GM18873 (cell line): ENCODE results near the gene POC1B.

Experiments used
- ATAC-seq: cut with Tn5 transposase; IDR thresholded peaks from one replicate; pipeline ENCODE4 v1.9.1; 2021; ENCODE audit warnings: mild to moderate bottlenecking, moderate library complexity, moderate number of reproducible peaks; ENCODE audit not compliant: unreplicated experiment, low FRiP score

The POC1B gene

DNA sequence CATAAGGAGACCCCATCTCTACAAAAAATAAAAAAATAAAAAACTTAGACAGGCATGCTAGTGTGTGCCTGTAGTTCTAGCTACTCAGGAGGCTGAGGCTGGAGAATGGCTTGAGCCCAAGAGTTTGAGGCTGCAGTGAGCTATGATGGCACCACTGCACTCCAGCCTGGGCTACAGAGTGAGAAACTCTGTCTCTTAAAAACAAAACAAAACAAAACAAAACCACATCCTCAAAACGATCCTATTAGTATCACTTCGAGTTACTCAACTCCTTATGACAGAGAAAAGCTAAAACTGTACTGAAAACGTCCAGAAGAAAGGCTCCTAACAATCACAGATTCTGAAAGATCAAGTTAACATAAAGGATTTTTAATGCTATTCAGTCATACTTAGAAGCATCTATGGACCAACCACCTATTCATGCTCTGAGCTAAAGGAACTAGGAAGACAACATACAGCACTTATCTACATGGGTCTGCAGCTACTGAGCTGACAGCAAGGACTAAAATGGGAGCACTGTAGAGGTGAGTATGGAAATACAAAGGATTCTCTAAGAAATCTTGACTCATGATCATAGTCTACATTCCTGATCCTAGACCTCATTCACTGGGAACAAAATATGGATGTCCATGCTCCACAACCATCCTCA is 98.2 kb downstream of the POC1B start:
- ATAC-seq, result peak; percentile 98

GRCh38 chr12:89424846-89425245 is 101.0 kb downstream of the POC1B start:
- ATAC-seq, result no peak

DNA sequence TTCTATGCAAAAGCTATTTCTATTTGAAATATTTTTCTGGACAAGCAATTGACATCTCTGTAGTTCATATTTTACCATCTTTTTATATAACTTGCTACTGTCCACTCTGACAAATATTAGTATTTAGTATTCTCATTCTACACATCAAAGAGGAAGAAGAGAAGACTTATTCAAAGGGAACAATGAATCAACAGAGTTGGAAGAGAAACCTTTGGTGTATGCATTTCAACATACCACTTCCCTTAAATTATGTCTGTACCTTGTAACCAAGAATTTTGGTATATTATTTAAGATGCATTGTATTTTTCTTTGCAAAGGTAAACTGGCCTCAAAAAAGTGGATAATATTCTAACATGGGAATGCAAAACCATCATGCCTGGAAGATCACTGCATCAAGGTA is 101.5 kb downstream of the POC1B start:
- ATAC-seq, result no peak

- ATAC-seq, result no peak
Measured at GRCh38 chr12:89421092-89421835, 104.6 kb downstream of the POC1B start.

- ATAC-seq, result no peak
Measured at GRCh38 chr12:89418228-89418910, 107.5 kb downstream of the POC1B start.

- no peak for ATAC-seq
Measured at GRCh38 chr12:89417246-89417977, 108.4 kb downstream of the POC1B start.

- ATAC-seq, result no peak
Measured at GRCh38 chr12:89416049-89416792, 109.6 kb downstream of the POC1B start.

DNA sequence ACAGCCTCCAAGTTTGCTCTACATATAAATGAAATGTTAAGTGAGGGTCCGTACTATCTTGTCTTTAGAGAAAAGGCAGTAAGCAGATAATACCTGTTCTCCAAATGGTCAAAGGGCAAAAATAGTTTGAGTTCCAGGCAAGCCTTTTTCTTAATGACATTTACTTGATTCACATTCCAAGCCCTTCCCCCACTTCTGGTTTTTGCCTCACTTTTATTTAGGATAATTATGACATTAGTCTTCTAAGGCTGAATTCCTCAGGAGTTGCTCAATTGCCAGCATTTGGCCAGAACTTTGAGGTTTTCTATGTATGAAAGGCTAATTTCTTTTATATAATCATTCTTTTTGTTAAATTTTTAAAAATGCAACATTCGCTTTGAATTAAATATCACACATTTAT is 111.0 kb downstream of the POC1B start:
- no peak for ATAC-seq

GRCh38 chr12:89414322-89414721 is 111.5 kb downstream of the POC1B start:
- no peak for ATAC-seq

DNA sequence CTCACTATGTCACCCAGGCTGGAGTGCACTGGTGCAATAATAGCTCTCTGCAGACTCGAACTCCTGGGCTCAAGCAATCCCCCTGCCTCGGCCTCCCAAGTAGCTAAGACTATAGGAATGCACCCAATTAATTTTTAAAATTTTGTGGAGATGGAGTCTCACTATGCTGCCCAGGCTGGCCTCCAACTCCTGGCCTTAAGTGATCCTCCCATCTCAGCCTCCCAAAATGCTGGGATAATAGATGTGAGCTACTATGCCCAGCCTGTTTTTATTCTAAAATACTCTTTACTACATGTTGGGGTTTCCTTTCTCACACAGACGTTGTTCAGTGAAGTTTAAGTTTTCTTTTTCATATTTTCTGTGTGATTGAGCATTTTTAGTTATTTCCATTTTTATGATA is 112.6 kb downstream of the POC1B start:
- no peak for ATAC-seq

DNA sequence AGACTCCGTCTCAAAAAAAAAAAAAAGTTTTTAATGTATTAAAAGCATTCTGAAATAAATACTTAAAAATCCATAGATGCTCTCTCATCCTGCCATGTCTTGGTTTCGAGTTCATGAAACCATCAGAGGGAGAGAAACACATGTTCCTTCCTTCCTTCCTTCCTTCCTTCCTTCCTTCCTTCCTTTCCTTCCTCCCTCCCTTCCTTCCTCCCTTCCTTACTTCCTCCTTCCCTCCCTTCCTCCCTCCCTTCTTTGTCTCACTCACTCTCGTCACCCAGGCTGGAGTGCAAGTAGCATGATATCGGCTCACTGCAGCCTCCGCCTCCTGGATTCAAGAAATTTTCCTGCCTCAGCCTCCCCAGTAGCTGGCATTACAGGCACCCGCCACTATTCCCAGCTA is 113.2 kb downstream of the POC1B start:
- ATAC-seq, result no peak

DNA sequence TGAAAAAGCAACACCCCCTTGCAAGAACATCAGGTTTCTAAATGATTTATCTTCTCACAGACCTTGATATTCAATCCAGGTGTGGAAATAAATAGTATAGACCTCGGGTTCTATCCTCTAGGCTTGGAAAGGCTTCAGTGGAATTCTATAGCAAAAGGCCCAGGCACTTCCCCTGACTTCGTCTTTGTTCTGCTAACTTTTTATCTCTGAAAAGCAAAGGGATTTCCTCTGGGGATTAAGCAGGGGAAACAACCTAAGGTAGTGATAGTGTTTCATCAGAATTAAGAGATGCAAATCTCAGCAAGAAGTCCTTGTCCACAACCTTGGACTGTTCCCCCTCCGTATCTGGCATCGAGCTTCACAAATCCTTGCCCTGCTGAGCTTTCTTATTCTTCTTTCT is 114.0 kb downstream of the POC1B start:
- ATAC-seq, result no peak

- no peak for ATAC-seq
Measured at GRCh38 chr12:89411234-89411633, 114.6 kb downstream of the POC1B start.

- ATAC-seq, result no peak
Measured at GRCh38 chr12:89405626-89406345, 120.1 kb downstream of the POC1B start.

- no peak for ATAC-seq
Measured at GRCh38 chr12:89401433-89402058, 124.3 kb downstream of the POC1B start.

GRCh38 chr12:89400415-89400814 is 125.4 kb downstream of the POC1B start:
- no peak for ATAC-seq

DNA sequence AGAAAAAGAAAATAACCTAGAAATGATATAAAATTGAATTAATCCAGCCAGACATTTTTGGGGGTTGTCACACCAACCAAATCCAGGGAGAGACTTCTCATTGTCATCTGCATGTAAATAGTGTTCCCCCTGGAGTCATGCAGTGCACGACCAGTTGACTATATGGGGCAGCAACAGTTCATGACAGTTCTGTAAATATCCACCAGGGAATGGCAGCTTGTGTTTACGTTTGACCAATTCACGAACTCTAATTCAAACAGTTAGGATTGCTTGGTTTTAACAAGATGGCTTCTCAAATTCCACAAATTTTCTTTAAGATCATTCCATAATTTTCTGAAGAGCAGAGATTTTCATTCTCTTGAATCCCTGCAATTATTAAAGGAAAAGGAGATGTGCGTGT is 130.1 kb downstream of the POC1B start:
- no peak for ATAC-seq

- ATAC-seq, result no peak
Measured at GRCh38 chr12:89393551-89394121, 132.2 kb downstream of the POC1B start.

DNA sequence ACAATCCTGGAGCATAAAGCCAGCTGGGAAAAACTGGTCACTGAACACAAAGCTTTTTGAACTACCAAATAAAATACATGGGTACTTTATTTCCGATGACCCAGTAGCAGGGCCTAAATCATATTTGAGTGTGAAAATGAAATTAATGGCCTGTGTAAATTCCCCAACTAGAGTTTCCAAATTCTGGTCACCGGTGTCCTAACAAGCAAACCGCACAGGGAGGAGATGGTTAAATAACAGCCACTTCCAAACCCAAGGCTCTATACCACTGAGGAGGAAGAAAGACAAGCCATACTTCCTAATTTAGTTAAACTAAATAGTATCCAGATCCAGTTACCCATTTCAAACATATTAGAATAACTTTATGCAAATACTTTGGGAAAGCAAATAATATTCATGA is 133.5 kb downstream of the POC1B start:
- no peak for ATAC-seq
